Hepatocyte (in vitro differentiated cells): Measurements from ENCODE around the gene AP2M1.

ENCODE experiments used
- EZH2 ChIP-seq: fragments of 200-600 bp; sonication (generic); IDR thresholded peaks from 2 replicates; pipeline ENCODE4 v1.6.1; 2016; ENCODE audit warnings: antibody characterized with exemption, mild to moderate bottlenecking, borderline replicate concordance
- TF ChIP-seq, protein P1 (sequence below): fragments of 200-600 bp; sonication (generic); IDR thresholded peaks from 2 replicates; pipeline ENCODE4 v1.5.1; 2016; ENCODE audit warnings: antibody characterized with exemption, mild to moderate bottlenecking; ENCODE audit not compliant: poor library complexity

DNA sequence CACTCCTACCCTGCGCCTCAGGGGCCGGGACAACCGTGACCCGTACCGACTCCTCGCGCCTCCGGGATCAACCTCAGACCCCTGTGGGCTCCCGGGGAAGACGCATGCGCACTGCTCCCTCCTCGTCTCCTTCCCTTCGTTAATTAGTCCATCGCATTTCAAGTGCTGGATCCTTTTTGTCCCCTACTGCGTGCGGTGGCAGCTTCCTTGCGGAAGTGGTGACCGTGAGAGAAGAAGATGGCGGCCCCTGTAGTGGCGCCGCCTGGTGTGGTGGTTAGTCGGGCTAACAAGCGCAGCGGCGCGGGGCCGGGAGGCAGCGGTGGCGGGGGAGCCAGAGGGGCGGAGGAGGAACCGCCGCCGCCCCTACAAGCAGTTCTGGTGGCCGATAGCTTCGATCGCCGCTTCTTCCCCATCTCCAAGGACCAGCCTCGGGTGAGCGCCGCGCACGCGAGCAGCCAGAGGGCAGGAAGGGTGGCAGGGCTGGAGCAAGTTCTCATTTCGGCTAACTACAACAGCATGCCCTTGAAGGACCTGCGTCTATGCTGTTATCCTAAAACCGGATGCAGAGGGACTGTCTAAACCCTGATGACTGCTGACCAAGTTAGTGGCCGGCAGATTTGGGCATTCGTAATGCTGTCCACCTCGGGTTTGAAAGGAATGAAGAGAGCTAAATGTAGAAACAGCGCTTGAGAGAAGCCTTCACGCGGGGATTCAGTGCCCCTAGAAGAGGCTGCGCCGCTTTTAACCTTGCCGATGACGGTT, 39.3 kb upstream of the AP2M1 start, which contains the start of gene EIF2B5:
- TF ChIP-seq, protein P1, sequence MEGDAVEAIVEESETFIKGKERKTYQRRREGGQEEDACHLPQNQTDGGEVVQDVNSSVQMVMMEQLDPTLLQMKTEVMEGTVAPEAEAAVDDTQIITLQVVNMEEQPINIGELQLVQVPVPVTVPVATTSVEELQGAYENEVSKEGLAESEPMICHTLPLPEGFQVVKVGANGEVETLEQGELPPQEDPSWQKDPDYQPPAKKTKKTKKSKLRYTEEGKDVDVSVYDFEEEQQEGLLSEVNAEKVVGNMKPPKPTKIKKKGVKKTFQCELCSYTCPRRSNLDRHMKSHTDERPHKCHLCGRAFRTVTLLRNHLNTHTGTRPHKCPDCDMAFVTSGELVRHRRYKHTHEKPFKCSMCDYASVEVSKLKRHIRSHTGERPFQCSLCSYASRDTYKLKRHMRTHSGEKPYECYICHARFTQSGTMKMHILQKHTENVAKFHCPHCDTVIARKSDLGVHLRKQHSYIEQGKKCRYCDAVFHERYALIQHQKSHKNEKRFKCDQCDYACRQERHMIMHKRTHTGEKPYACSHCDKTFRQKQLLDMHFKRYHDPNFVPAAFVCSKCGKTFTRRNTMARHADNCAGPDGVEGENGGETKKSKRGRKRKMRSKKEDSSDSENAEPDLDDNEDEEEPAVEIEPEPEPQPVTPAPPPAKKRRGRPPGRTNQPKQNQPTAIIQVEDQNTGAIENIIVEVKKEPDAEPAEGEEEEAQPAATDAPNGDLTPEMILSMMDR = peak; percentile 46
- TF ChIP-seq EZH2 = no peak
